Epidermal melanocyte (primary cell): ENCODE results near the gene ACTN4.
A peak's percentile ranks its signal among the peaks of the same experiment; 100 is the strongest.

Source experiments
- DNase-seq: peaks from one replicate; pipeline ENCODE4 v3.0.0; 2011; ENCODE audit warnings: low spot score; ENCODE audit not compliant: insufficient read length

ACTN4 gene

GRCh38 chr19:38635483-38636399 is 11.7 kb upstream of the ACTN4 start:
- DNase-seq: no peak

DNA sequence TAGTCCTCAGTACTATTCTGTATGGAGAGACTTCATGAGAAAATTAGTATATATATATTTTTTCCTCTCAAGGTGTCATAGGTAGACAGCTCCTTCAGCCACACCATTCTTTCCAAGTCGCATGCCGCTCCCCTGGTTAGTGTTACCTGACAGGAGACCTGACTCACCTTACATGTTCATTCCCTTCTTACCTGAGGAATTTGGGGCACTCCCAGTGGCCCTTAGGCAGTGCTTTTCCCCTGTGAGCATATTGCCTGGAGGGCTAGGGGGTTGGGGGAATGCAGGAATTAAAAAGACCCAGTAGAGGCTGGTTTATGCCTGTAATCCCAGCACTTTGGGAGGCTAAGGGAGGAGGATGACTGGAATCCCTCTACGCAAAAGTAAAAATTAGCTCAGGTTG is 9.0 kb upstream of the ACTN4 start:
- no peak for DNase-seq

DNA sequence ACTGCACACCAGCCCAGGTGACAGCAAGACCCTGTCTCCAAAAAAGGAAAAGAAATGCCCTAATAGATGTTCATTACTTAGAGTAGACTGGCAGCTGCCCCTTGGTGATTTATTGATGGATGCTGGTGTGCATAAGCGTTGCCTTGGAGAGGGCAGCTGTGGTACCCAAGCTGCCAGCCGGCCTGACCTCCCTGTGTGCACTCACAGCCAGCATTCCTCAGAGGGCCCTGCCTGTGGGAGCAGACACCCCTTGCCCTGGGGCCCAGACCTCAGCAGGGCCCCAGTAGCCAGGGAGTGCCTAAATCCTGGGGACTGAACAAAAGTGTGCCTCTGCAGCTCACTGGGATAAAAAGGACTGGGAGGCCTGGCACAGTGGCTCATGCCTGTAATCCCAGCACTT is 7.8 kb upstream of the ACTN4 start:
- no peak for DNase-seq

- DNase-seq: no peak
These were observed 7.1 kb upstream of the ACTN4 start for GRCh38 chr19:38640368-38640767.

GRCh38 chr19:38642176-38642575 is 5.3 kb upstream of the ACTN4 start:
- no peak for DNase-seq

DNA sequence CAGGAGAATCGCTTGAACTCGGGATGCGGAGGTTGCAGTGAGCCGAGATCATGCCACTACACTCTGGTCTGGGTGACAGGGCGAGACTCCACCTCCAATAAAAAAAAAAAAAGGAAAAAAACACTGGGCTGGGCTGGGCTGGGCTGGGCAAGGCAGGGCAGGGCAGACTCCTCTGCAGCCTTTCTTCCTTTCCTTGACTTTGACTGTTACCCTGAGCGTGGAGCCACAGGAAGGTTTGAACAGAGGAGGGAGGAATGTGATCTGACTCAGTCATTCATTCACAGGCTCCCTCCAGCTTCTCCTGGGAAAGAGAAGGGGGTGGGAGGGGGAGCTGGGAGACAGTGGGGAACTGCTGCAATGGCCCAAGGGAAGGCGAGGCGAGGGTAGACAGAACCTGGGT is 2.7 kb upstream of the ACTN4 start:
- DNase-seq: no peak

GRCh38 chr19:38647966-38648768 is 718 bp downstream of the ACTN4 start:
- no peak for DNase-seq

DNA sequence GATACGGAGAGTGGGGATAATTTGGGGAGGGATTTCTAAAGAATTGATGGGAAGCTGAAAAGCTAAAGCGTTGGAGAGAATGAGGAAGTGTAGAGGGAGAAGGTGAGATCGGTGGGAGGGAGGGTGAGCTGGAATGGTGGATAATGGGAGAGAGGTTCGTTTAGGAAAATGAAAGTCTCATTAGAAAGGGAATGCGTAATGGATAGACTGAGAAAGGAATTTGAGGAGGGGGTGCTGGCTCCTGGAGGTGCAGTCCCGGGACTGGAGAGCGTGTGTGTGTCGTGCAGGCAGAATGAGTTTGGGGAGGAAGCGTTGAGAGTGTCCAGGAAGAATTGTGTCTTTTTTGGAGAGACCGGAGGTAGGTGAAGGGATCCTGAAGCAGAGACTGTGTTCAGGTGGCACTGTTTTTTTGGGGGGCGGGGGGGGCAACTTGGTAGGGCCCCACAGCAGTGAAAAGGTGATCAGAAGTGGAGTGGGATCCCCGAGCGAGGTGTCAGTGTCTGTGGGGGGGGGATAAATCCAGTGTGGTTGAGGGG is 1.4 kb downstream of the ACTN4 start:
- no peak for DNase-seq

DNA sequence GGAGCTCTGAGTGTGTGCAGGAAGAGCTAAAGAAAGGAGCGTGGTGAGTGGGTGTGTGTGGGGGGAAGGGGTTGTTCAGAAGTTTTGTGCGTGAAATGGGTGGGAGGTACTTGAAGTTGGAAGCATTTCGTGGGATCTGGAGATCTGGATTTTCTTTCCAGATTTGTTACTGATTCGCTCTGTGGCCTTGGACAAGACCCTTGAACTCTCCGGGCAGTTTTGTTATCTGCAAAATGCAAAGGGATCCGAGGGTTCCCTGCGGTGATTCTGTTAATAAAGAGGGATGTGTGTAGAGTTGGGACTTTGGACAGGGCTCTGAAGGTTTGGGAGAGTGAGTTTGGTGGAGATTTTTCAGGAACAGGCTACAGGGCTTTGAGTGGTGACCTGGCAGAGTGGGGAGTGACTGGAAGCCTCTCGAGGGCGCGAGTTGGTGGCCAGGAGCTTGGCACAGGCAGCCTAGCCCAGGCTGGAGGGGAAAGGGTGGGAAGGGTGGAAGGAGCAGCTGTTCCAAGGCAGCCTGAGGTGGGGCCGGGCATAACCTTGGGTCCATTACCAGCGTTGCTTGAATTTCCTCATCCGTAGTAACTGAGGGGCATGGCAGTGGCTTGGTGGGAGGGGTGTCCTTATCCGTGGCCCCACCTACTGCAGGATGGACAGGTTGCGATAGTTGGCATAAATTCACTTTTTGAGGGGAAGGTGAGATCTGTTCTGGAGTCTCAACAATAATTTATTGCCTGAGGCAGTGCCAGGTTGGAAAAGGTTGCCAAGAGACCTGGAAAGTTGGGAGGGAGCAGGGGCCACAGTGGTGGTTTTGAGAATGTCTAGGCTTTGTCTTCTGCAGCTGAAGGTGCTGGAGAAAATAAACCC is 2.1 kb downstream of the ACTN4 start:
- no peak for DNase-seq

- no peak for DNase-seq
These were observed 2.8 kb downstream of the ACTN4 start for GRCh38 chr19:38650172-38650775.

DNA sequence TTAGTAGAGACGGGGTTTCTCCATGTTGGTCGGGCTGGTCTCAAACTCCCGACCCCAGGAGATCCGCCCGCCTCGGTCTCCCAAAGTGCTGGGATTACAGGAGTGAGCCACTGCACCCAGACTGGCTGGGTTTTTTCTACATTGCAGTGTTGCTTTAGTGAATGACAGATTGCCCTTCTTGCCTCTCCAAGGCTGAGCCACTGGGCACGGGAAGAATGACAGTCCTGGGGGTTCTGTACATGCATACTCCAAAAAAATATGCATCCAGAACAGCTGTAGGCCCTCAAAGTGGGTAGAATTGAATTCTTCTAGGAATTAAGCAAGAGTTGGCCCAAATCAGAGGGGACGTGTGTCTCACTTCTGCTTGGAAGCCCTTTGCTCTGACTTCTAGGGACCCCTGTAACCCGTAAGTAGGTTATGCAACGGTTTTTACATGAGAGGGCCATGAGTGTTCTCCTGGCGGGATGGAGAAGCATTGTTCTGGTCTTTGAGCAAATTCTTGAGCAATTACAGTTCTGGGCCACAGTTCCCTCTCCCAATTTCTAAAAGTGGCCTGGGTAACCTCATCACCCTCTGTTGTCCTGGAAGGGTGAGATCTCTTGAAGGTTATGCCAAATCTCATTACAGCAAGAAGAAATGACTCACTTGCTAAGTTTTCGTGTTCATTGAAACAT is 3.6 kb downstream of the ACTN4 start:
- DNase-seq: no peak

- no peak for DNase-seq
These were observed 5.7 kb downstream of the ACTN4 start for GRCh38 chr19:38653028-38653571.

- peak; percentile 50 for DNase-seq
These were observed 7.2 kb downstream of the ACTN4 start for GRCh38 chr19:38654628-38655055.

DNA sequence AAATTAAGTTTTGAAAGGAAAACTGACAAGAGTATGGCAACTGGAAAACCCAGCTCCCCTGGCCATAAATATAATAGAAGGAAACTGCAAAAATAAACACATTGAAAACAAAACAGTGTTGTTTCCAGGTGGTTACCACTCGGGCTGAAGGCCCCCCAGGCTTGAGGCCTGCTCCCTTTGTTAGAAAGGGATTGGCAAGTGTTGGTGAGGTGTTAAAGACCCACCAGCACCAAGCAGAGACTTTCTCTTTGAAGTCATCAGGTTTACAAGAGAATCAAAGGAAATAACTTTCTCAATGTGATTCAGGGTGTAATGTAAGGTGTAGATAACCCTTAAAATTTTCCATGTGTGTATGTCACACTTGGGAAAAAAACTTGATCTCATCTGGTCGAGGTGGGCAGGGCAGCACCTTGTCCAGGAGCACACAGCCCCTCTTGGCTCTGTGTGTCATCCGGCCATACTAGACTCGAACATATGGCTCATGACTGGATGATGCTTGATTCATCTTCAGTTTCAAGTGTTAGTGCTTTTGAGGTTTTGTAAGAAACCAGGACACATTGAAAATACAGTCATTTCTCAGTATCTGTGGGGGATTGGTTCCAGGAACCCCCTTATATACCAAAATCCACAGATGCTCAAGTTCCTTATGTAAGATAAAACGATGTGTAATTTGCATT is 7.8 kb downstream of the ACTN4 start:
- DNase-seq: no peak

DNA sequence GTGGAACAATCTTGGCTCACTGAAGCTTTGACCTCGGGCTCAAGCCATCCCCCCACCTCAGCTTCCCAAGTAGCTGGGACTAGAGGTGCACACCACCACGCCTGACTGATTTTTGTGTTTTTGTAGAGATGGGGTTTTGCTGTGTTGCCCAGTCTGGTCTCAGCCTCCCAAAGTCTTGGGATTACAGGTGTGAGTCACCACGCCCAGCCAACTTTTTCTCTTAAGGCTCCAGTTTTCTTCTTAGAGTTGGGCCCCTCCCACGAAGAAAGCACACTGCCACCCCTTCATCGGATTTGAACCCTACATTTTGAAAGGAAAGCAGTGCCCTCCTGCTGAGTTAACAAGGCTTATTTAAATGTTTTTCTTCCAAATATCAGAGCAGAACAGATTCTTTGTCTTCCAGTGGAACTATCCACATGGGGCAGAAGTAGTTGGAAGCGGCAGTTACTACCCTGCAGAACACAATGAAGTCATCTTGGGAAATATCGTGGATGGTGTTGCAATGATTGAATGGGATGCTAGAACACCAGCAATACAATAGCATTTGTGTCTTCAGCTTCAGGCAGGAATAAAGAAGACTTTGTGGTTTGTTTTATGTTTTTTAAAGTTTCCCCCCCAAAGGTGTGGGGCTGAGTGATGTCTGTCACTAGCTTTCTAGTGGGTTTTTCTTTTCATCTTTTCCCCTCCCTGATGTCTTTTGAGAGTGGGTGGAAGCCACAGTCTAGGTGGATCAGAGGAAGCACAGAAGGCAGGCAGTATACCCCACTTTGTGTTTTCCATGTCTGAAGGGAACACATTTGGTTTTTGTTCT is 8.9 kb downstream of the ACTN4 start:
- no peak for DNase-seq

GRCh38 chr19:38657633-38658222 is 10.3 kb downstream of the ACTN4 start:
- DNase-seq: no peak

DNA sequence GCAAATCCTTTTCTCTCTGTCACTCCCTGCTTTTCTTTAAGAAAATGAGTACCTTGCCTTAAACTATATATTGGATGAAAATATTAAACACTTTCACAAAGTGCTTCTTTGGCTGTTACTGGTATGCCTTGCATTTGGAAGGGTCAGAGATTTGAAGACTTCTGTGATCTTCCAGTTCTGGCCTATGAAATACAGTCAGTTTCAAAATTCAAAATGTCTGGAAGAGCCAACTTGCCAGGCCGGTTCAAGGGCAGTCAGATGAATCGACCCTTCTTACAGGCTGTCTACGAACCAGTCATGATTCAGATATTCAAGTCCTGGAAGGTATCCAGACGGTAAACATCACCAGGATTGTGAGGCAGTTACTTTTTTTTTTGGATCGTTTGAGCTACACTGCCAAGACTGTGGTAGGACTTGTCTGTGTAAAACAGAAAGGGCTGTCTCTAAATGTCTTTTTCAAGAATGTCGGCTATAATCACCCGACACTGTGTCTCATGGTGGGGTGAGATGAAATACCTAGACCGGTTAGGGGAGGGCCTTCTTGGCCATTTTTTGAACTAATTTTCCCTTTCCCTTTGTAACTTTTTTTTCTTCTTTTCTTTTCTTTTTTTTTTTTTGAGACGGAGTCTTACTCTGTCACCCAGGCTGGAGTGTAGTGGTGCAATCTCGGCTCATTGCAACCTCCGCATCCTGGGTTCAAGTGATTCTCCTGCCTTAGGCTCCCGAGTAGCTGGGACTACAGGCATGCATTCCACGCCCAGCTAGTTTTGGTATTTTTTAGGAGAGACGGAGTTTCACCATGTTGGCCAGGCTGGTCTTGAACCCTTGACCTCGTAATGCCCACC is 11.2 kb downstream of the ACTN4 start:
- peak; percentile 78 for DNase-seq
